Activated CD8-positive, alpha-beta memory T cell treated with anti-CD3 and anti-CD28 coated beads for 36 hours (primary cell): ENCODE results near the gene NUP107. TPM values are rescaled to one million over a fixed set of nuclear protein-coding genes. Genes with fewer than 3 reads are reported as not detected.

ENCODE experiments used
- CTCF ChIA-PET: fragments of 350-600 bp; sonication (Branson Sonifier 250); formaldehyde crosslinking; loops from one replicate; lab custom pipeline; 2021; ENCODE audit warnings: antibody characterized with exemption; lab: Charles Lee
- POLR2A ChIA-PET: fragments of 350-600 bp; sonication (Branson Sonifier 250); formaldehyde crosslinking; loops from one replicate; lab custom pipeline; 2021; ENCODE audit warnings: antibody characterized with exemption; lab: Charles Lee
- total RNA-seq, 2 experiments: library from RNA; stranded (reverse); gene quantifications; one replicate each; pipeline ENCODE4 v1.2.3, GENCODE V29; 2021

NUP107 gene
- total RNA-seq, 2 experiments from 2014 or later = 149 to 151 TPM

GRCh38 chr12:68765696-68766095, 78.9 kb downstream of the NUP107 start:
- ChIA-PET POLR2A (no interaction called here), CTCF (no interaction called here)

- ChIA-PET POLR2A (no interaction called here), CTCF (no interaction called here)
Observed at GRCh38 chr12:68766646-68767045, 79.9 kb downstream of the NUP107 start.

DNA sequence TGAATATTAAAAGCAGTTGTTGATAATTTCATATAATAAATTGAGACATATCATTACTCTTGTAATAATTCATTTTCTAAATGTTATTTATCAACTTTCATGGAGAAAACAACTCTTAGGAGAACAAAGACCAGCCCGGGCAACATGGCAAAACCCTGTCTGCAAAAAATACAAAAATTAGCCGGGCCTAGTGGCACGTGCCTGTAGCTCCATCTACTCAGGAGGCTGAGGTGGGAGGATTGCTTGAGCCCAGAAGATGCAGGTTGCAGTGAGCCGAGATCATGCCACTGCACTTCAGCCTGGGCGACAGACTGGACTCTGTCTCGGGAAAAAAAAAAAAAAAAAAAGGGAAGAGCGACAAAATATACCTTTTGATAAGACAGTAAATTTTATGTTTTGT, 80.4 kb downstream of the NUP107 start:
- POLR2A ChIA-PET = no interaction called here

GRCh38 chr12:68768431-68768939, 81.7 kb downstream of the NUP107 start:
- ChIA-PET CTCF (no interaction called here), POLR2A (no interaction called here)

More for the DNA sequence above, 80.4 kb downstream of the NUP107 start:
- CTCF ChIA-PET = no interaction called here

- CTCF ChIA-PET = no interaction called here
- POLR2A ChIA-PET = no interaction called here
Observed at GRCh38 chr12:68769941-68770340, 83.2 kb downstream of the NUP107 start.

GRCh38 chr12:68771223-68771925, 84.6 kb downstream of the NUP107 start:
- ChIA-PET CTCF (interaction anchor here (0.9 kb wide), 1 partner anchor 40 kb away, joined by 3 read pairs; no protein-coding TSS in a partner anchor), POLR2A (no interaction called here)

DNA sequence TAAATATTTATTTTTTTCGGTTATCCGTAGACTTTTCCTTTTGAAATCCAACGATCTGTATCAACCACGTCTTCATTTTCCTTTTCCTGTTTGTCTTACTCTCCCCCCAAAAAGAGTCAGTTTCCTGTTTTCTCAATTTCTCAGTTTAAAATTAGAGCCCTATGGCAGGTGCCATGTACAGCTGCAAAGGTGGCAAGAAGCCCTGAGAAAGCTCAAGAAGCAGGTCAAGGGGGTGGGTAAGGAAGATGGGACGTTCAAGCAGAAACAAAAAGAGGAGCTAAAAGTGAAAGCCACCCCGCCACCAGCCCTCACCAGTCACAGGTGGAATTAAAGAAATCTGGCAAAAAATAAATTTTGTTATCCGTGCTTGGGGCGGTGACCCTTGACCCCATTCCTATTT, 85.9 kb downstream of the NUP107 start:
- ChIA-PET POLR2A (no interaction called here), CTCF (no interaction called here)

- POLR2A ChIA-PET = no interaction called here
- CTCF ChIA-PET = no interaction called here
Observed at GRCh38 chr12:68773582-68773981, 86.8 kb downstream of the NUP107 start.

GRCh38 chr12:68775121-68775630, 88.4 kb downstream of the NUP107 start:
- ChIA-PET POLR2A (no interaction called here), CTCF (interaction anchor here (0.9 kb wide), 1 partner anchor 10 kb away, joined by 3 read pairs; no protein-coding TSS in a partner anchor)

- POLR2A ChIA-PET = no interaction called here
- CTCF ChIA-PET = no interaction called here
Observed at GRCh38 chr12:68776976-68777610, 90.3 kb downstream of the NUP107 start.

DNA sequence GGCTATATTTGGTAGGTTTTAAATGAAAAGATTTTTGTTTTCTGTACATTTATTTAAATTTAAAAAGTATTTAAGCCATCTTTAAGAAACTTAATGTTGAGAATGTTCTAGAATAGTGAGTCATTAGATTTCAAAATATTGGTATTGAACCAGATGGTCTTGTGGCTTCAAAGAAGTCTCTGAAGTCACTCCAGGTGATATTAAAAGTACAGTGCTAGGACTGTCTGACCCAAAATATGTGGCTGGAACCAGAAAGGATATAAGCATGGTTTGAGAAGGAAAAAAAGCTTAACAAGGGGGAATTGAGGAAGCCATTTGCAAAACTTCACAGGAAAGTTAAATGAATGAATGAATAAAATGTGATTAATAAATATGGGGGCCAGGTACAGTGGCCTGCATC, 92.5 kb downstream of the NUP107 start:
- POLR2A ChIA-PET = interaction anchor here (0.5 kb wide), 1 partner anchor 441 kb away, joined by 3 read pairs; no protein-coding TSS in a partner anchor
- CTCF ChIA-PET = no interaction called here

DNA sequence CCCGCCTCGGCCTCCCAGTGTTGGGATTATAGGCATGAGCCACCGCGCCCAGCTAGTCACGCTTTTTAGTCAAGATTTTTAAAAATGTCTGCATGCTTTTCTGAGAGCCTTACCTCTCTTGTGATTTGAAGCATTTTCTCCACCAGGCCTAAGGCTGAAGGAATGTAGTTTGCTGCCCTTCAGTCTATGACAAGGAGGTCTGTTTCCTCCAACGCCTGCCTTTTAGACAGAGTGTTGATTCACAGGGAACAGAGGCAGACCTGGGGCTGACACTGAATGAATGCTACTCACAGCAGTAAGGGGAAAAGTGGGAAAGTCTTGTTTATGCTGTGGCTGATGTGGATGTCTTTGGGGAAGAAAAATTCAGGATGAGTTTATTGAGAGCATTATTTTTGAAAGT, 94.0 kb downstream of the NUP107 start:
- CTCF ChIA-PET = no interaction called here

DNA sequence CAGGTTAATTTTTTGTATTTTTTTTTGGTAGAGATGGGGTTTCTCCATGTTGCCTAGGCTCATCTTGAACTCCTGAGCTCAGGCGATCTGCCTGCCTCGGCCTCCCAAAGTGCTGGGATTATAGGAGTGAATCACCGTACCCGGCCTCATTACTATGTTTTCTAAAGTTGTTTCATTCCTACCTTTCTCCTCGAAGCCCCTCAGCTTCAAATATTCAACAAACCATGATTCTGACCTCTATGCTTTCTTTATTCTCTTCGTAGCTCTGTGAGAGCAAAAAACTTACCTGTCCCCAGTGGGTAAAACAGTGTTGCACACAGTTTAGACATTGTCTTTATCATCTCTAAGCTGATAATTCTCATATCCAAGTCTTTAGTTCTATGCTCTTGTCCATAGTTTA, 95.0 kb downstream of the NUP107 start:
- CTCF ChIA-PET = no interaction called here
- POLR2A ChIA-PET = no interaction called here

More for the DNA sequence above, 94.0 kb downstream of the NUP107 start:
- POLR2A ChIA-PET = interaction anchor here (0.6 kb wide), 1 partner anchor 1335 kb away, joined by 7 read pairs; no protein-coding TSS in a partner anchor

DNA sequence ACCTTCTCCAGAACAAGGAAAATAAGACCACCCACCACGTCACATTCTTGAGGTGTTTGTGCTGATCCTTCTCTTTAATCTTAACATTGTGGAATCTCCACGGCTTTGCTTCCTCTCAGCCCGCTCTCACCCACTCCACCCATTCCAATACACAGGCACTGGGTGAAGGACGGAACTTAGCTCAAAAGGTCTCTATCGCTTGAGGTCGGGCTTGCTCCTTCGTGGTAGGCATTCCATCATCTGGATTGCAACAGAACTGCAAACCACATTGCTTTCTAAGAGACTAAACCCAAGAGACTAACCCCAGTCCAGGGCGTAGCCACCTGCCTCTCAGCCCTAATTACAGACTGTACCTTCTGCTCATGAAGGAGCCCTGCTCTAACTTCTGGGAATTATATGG, 97.2 kb downstream of the NUP107 start:
- POLR2A ChIA-PET = no interaction called here

GRCh38 chr12:68785358-68785757, 98.6 kb downstream of the NUP107 start:
- ChIA-PET POLR2A (no interaction called here), CTCF (no interaction called here)

More for the DNA sequence above, 97.2 kb downstream of the NUP107 start:
- CTCF ChIA-PET = no interaction called here

DNA sequence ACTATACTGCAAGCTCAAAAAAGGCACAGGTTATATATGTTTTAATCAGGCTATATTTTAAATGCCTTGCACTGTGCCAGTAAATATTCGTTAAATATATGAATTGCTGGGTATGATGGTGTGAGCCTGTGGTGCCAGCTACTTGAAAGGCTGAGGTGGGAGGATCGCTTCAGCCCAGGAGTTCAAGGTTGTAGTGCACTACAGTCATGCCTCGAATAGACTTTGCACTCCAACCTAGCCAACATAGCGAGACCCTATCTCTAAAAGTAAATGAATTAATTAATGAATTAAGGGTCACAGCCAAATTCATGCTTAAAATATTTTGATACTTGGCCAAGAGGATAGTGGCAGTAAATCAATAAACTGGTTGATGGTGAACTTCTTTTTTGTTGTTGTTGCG, 99.0 kb downstream of the NUP107 start:
- ChIA-PET CTCF (no interaction called here), POLR2A (no interaction called here)

- CTCF ChIA-PET = no interaction called here
- POLR2A ChIA-PET = no interaction called here
Observed at GRCh38 chr12:68786929-68787328, 100.2 kb downstream of the NUP107 start.

DNA sequence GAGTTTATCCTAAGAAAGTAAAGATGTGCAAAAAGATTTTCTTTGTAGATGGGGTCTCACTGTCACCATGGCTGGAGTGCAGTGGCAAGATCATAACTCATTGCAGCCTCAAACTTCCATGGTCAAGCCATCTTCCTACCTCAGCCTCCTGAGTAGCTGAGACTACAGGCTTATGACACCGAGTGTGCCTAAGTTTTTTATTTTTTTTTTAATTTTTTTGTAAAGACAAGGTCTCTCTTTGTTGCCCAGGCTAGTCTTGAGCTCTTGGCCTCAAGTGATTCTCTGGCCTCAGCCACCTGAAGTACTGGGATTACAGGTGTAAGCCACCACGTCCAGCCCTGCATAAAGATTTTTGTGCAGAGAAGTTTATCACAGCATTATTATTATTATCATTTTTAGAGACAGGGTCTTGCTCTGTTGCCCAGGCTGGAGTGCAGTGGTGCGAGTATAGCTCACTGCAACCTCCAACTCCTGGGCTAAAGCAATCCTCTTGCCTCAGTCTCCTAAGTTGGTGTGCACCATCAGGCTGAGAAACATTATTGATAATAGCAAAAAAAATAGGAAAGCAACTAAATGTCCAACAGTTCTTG, 101.9 kb downstream of the NUP107 start:
- ChIA-PET POLR2A (interaction anchor here (0.6 kb wide), 1 partner anchor 111 kb away, joined by 3 read pairs; no protein-coding TSS in a partner anchor), CTCF (no interaction called here)

DNA sequence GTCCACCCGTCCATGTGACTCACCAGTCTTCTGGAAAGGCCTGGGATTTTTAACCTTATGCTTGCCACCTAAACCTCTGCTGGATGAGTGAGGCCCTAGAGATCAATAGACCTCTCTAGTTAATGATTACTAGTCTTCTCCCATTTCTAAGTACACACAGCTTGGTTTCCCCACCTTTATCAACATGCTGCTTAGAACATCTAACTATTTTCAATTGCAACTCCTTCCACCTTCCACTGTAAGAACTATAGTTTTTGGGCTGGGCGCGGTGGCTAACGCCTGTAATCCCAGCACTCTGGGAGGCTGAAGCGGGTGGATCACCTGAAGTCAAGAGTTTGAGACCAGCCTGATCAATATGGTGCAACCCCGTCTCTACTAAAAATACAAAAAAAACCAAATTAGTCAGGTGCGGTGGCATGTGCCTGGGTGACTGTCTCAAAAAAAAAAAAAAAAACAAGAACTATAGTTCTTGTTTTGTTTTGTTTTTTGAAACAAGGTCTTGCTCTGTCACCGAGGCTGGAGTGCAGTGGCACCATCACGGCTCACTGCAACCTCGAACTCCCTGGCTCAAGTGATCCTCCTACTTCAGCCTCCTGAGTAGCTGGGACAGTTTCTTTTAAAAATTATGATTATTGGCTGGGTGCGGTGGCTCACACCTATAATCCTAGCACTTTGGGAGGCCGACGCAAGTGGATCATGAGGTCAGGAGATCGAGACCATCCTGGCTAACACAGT, 102.5 kb downstream of the NUP107 start:
- POLR2A ChIA-PET = interaction anchor here (0.6 kb wide), 1 partner anchor 112 kb away, joined by 3 read pairs; no protein-coding TSS in a partner anchor
- CTCF ChIA-PET = no interaction called here
